PC-9 (cell line): Measurements from ENCODE around the gene TCEA3. TPM values are rescaled to one million over a fixed set of nuclear protein-coding genes. Genes with fewer than 3 reads are reported as not detected.
A peak's percentile ranks its signal among the peaks of the same experiment; 100 is the strongest.
"Not testable (repeated sequence)": the region's sequence is repeated elsewhere in the genome, so short reads cannot be mapped to it uniquely, and the experiment has no call there.

ENCODE experiments used
- BruUV-seq: library from RNA; stranded (reverse); fragments of 400-500 nt; replicated peaks from 2 replicates; lab custom pipeline; 2021; lab: Mats Ljungman, UMichigan
- CTCF ChIA-PET: fragments of 300-600 bp; sonication (Branson Sonifier 250); formaldehyde crosslinking; loops from one replicate; lab custom pipeline; 2022; ENCODE audit warnings: antibody characterized with exemption; lab: Charles Lee
- POLR2A ChIA-PET: fragments of 300-600 bp; sonication (Branson Sonifier 250); formaldehyde crosslinking; loops from one replicate; lab custom pipeline; 2022; ENCODE audit warnings: antibody characterized with exemption; ENCODE audit not compliant: unreplicated experiment; lab: Charles Lee
- DNase-seq, 2 experiments: peaks; one replicate each; pipeline versions ENCODE4 v3.0.0 to v3.0.0-alpha.2; 2015 to 2022; ENCODE audit warnings: mixed read lengths in 1 of 2
- H2AFZ ChIP-seq: fragments of 200-600 bp; sonication (generic); 2 replicates; pipeline ENCODE4 v1.8.1; 2017; ENCODE audit warnings: antibody characterized with exemption
- H3F3A ChIP-seq: fragments of 200-600 bp; sonication (generic); 2 replicates; pipeline ENCODE4 v1.8.1; 2017; ENCODE audit warnings: antibody characterized with exemption, mild to moderate bottlenecking, low read depth; ENCODE audit not compliant: insufficient read depth
- H3K27ac ChIP-seq: fragments of 200-600 bp; sonication (generic); 2 replicates; pipeline ENCODE4 v1.6.1; 2016; ENCODE audit warnings: mixed run types
- H3K27me3 ChIP-seq: fragments of 200-600 bp; sonication (generic); 2 replicates; pipeline ENCODE4 v1.6.1; 2016; ENCODE audit warnings: low read depth, mixed run types; ENCODE audit not compliant: insufficient read depth
- H3K36me3 ChIP-seq: fragments of 200-600 bp; sonication (generic); 2 replicates; pipeline ENCODE4 v1.6.1; 2016; ENCODE audit warnings: low read depth, mixed run types
- H3K4me1 ChIP-seq: fragments of 200-600 bp; sonication (generic); replicated peaks from 2 replicates; pipeline ENCODE4 v1.6.1; 2016; ENCODE audit warnings: mixed run types; ENCODE audit not compliant: insufficient read depth
- H3K4me2 ChIP-seq: fragments of 200-600 bp; sonication (generic); 2 replicates; pipeline ENCODE4 v1.6.1; 2017; ENCODE audit warnings: mixed run types
- H3K4me3 ChIP-seq: fragments of 200-600 bp; sonication (generic); 2 replicates; pipeline ENCODE4 v1.6.1; 2016; ENCODE audit warnings: mixed run types
- H3K79me2 ChIP-seq: fragments of 200-600 bp; sonication (generic); 2 replicates; pipeline ENCODE4 v1.6.1; 2017; ENCODE audit warnings: low read depth, mixed run types
- H3K9me2 ChIP-seq: fragments of 200-600 bp; sonication (generic); 2 replicates; pipeline ENCODE4 v1.8.1; 2017; ENCODE audit warnings: mild to moderate bottlenecking; ENCODE audit not compliant: insufficient read depth
- H3K9me3 ChIP-seq: fragments of 200-600 bp; sonication (generic); 2 replicates; pipeline ENCODE4 v1.8.1; 2016; ENCODE audit warnings: low read depth; ENCODE audit not compliant: insufficient read depth
- H4K20me1 ChIP-seq: fragments of 200-600 bp; sonication (generic); 2 replicates; pipeline ENCODE4 v1.8.1; 2017; ENCODE audit not compliant: insufficient read depth
- CTCF ChIP-seq: fragments of 200-600 bp; sonication (generic); conservative IDR thresholded peaks from 2 replicates; pipeline ENCODE4 v1.6.1; 2017; ENCODE audit warnings: mixed run types, antibody characterized with exemption, mild to moderate bottlenecking, moderate library complexity
- EZH2 ChIP-seq: fragments of 200-600 bp; sonication (generic); IDR thresholded peaks from 2 replicates; pipeline ENCODE4 v1.8.0; 2017; ENCODE audit warnings: antibody characterized with exemption, low read depth
- intact Hi-C: fragments of 100-400 bp; cut with micrococcal nuclease; formaldehyde crosslinking; loops from one replicate; pipeline ENCODE4 v1.10.0; 2022; ENCODE audit not compliant: unreplicated experiment
- total RNA-seq: library from RNA; stranded (reverse); gene quantifications from 2 replicates; pipeline ENCODE4 v1.2.3, GENCODE V29; 2021

TCEA3 gene
- total RNA-seq, 1 experiment from 2014 or later, result 2.7 TPM

- no peaks in the 10 kb centered on the region for H3K36me3 ChIP-seq
- no peak for TF ChIP-seq EZH2
- no peak for TF ChIP-seq CTCF
- H3F3A ChIP-seq, result peaks cover 20% of the 10 kb centered on the region
- ChIA-PET POLR2A (interaction anchor here (0.6 to 0.8 kb wide), 4 partner anchors 9 to 85 kb away, joined by 3 to 9 read pairs (median 6); partner anchors contain the start of gene HNRNPR), CTCF (interaction anchor here (0.5 to 1.3 kb wide), 4 partner anchors 17 to 1234 kb away, joined by 3 to 10 read pairs (median 7); partner anchors contain the start of genes HNRNPR and WNT4)
- H3K4me3 ChIP-seq, result no peak overlapping the region
- H3K9me3 ChIP-seq, result no peaks in the 10 kb centered on the region
- peak overlapping the region; percentile 70 for H3K27ac ChIP-seq
- peaks cover 8% of the 10 kb centered on the region for H3K4me1 ChIP-seq
- intact Hi-C loops, result loop anchor here (1.0 kb wide), 2 partner anchors 9 to 26 kb away; no protein-coding TSS in a partner anchor
- H4K20me1 ChIP-seq, result no peaks in the 10 kb centered on the region
- H2AFZ ChIP-seq, result no peak overlapping the region
- BruUV-seq, result no TSS peak
- H3K4me2 ChIP-seq, result peak overlapping the region; percentile 59
- DNase-seq, result peak; percentile 71 to 95
- H3K79me2 ChIP-seq, result peaks cover 14% of the 10 kb centered on the region; the same call in 1 of the 2 replicates
- no peaks in the 10 kb centered on the region for H3K9me2 ChIP-seq
- no peaks in the 10 kb centered on the region for H3K27me3 ChIP-seq
Observed at GRCh38 chr1:23376890-23377811, 47.4 kb downstream of the TCEA3 start.

GRCh38 chr1:23374079-23374735 is 50.3 kb downstream of the TCEA3 start:
- Histone ChIP-seq H3K4me1 (peaks cover 30% of the 10 kb centered on the region), H3K79me2 (peaks cover 40% of the 10 kb centered on the region), H3F3A (peaks cover 41% of the 10 kb centered on the region)
- H2AFZ ChIP-seq, H3K27me3 ChIP-seq, H3K36me3 ChIP-seq, H3K9me2 ChIP-seq, H4K20me1 ChIP-seq, H3K4me2 ChIP-seq, H3K9me3 ChIP-seq, DNase-seq, intact Hi-C loops, H3K4me3 ChIP-seq, H3K27ac ChIP-seq, CTCF ChIA-PET, BruUV-seq: not testable (repeated sequence)
- POLR2A ChIA-PET, result interaction anchor here (0.6 to 0.7 kb wide), 2 partner anchors 9 to 1438 kb away, joined by 3 read pairs; no protein-coding TSS in a partner anchor

GRCh38 chr1:23371987-23372880 is 52.3 kb downstream of the TCEA3 start:
- no peak for DNase-seq
- Histone ChIP-seq H3K4me2 (peak overlapping the region; percentile 97; the same call in 1 of the 2 replicates), H2AFZ (no peak overlapping the region), H3K79me2 (peaks cover 49% of the 10 kb centered on the region), H3K27me3 (no peaks in the 10 kb centered on the region), H3K4me1 (peaks cover 32% of the 10 kb centered on the region), H3K4me3 (no peak overlapping the region; the same call in 1 of the 2 replicates), H3K36me3 (no peaks in the 10 kb centered on the region), H3K27ac (0 out of 2 replicates have a peak overlapping the region, but pooled peaks have one; percentile 84), H4K20me1 (no peaks in the 10 kb centered on the region), H3K9me3 (no peaks in the 10 kb centered on the region), H3K9me2 (no peaks in the 10 kb centered on the region), H3F3A (peaks cover 35% of the 10 kb centered on the region)
- intact Hi-C loops, result no loop called here
- CTCF ChIA-PET, result interaction anchor here (1.3 kb wide), 1 partner anchor 30 kb away, joined by 3 read pairs; no protein-coding TSS in a partner anchor
- no TSS peak for BruUV-seq
- POLR2A ChIA-PET, result no interaction called here
- TF ChIP-seq EZH2 (no peak), CTCF (no peak)
